SK-N-SH (cell line): ENCODE data around the gene AP2A1. TPM values are rescaled to one million over a fixed set of nuclear protein-coding genes. Genes with fewer than 3 reads are reported as not detected.
A peak's percentile ranks its signal among the peaks of the same experiment; 100 is the strongest.

Experiments used
- CTCF ChIA-PET: fragments of 300-600, 350-600 bp; formaldehyde crosslinking; extraction: SDS; loops from one replicate; lab custom pipeline; 2021; lab: Yijun Ruan, JAX
- POLR2A ChIA-PET: fragments of 350-600 bp; sonication (Branson Sonifier 250); formaldehyde crosslinking; extraction: SDS; loops from one replicate; lab custom pipeline; 2020; ENCODE audit warnings: antibody characterized with exemption, inconsistent platforms; lab: Yijun Ruan, JAX
- DNase-seq: peaks from one replicate; pipeline ENCODE4 v3.0.0; 2012
- H2AFZ ChIP-seq: fragments of 200-600 bp; sonication (generic); 2 replicates; pipeline ENCODE4 v1.8.1; 2016; ENCODE audit warnings: antibody characterized with exemption, mild to moderate bottlenecking, low read depth
- H3F3A ChIP-seq: fragments of 200-600 bp; sonication (generic); replicated peaks from 2 replicates; pipeline ENCODE3; 2016; ENCODE audit warnings: antibody characterized with exemption, mild to moderate bottlenecking; ENCODE audit not compliant: insufficient read depth
- H3K27ac ChIP-seq, 2 experiments: fragments of 200-500 bp in 1 of 2; fragments of 200-600 bp in 1 of 2; sonication (Bioruptor generic) in 1 of 2; sonication (generic), shearing (Covaris generic) in 1 of 2; 2 replicates each; pipeline versions ENCODE4 v1.5.1 to v1.6.1; 2014 to 2016; ENCODE audit warnings: low read depth in 2 of 2, inconsistent platforms in 1 of 2, low read length in 1 of 2, mild to moderate bottlenecking in 1 of 2, mixed read lengths in 1 of 2
- H3K27me3 ChIP-seq: fragments of 200-600 bp; sonication (generic), shearing (Covaris generic); 2 replicates; pipeline ENCODE4 v1.6.1; 2016; ENCODE audit warnings: mixed run types; ENCODE audit not compliant: insufficient read depth
- H3K36me3 ChIP-seq, 2 experiments: fragments of 200-500 bp in 1 of 2; fragments of 200-600 bp in 1 of 2; sonication (Bioruptor generic) in 1 of 2; sonication (generic) in 1 of 2; replicated peaks in 1 of 2; 2 replicates each; pipeline versions ENCODE3 to v1.5.1; 2014 to 2016; ENCODE audit warnings: low read length in 1 of 2, mild to moderate bottlenecking in 1 of 2; ENCODE audit not compliant: insufficient read depth in 2 of 2, control insufficient read depth in 1 of 2
- H3K4me1 ChIP-seq, 2 experiments: fragments of 200-500 bp in 1 of 2; fragments of 200-600 bp in 1 of 2; sonication (Bioruptor generic) in 1 of 2; sonication (generic), shearing (Covaris generic) in 1 of 2; 2 replicates each; pipeline versions ENCODE4 v1.5.1 to v1.6.1; 2014 to 2016; ENCODE audit warnings: low read depth in 1 of 2, low read length in 1 of 2, mixed run types in 1 of 2; ENCODE audit not compliant: insufficient read depth in 2 of 2, control insufficient read depth in 1 of 2
- H3K4me2 ChIP-seq: fragments of 200-600 bp; sonication (generic), shearing (Covaris generic); 2 replicates; pipeline ENCODE4 v1.6.1; 2017; ENCODE audit warnings: mixed run types
- H3K4me3 ChIP-seq, 2 experiments: fragments of 200-500 bp in 1 of 2; fragments of 200-600 bp in 1 of 2; sonication (Bioruptor generic) in 1 of 2; sonication (generic), shearing (Covaris generic) in 1 of 2; 2 replicates each; pipeline versions ENCODE4 v1.5.1 to v1.8.1; 2014 to 2016; ENCODE audit warnings: low read depth in 2 of 2, inconsistent platforms in 1 of 2, low read length in 1 of 2, mild to moderate bottlenecking in 1 of 2, mixed read lengths in 1 of 2, moderate library complexity in 1 of 2
- H3K79me2 ChIP-seq: fragments of 200-600 bp; sonication (generic); 2 replicates; pipeline ENCODE4 v1.8.1; 2017; ENCODE audit warnings: mild to moderate bottlenecking; ENCODE audit not compliant: insufficient read depth
- H3K9ac ChIP-seq: fragments of 200-600 bp; sonication (generic); 2 replicates; pipeline ENCODE4 v1.6.1; 2017; ENCODE audit warnings: mixed run types
- H3K9me2 ChIP-seq: fragments of 200-600 bp; sonication (generic); 2 replicates; pipeline ENCODE4 v1.6.1; 2017; ENCODE audit warnings: mixed run types
- H3K9me3 ChIP-seq: fragments of 200-600 bp; sonication (generic); 2 replicates; pipeline ENCODE4 v1.6.1; 2017; ENCODE audit warnings: mixed run types, mild to moderate bottlenecking, moderate library complexity
- H4K20me1 ChIP-seq: fragments of 200-600 bp; sonication (generic); 2 replicates; pipeline ENCODE4 v1.6.1; 2017; ENCODE audit warnings: mild to moderate bottlenecking, mixed run types; ENCODE audit not compliant: insufficient read depth
- FOXM1 ChIP-seq: IDR thresholded peaks from 2 replicates; pipeline ENCODE4 v1.4.0; 2012; ENCODE audit warnings: low read depth, mild to moderate bottlenecking
- GABPA ChIP-seq: IDR thresholded peaks from 2 replicates; pipeline ENCODE4 v1.4.0; 2012; ENCODE audit warnings: low read depth, mild to moderate bottlenecking
- MEF2A ChIP-seq: IDR thresholded peaks from 2 replicates; pipeline ENCODE4 v1.4.0; 2012; ENCODE audit warnings: low read depth, borderline replicate concordance
- MXI1 ChIP-seq: IDR thresholded peaks from 2 replicates; pipeline ENCODE4 v1.6.1; 2012; ENCODE audit warnings: mild to moderate bottlenecking, low read depth, low read length, improper control_type of control experiment
- POLR2AphosphoS5 ChIP-seq: IDR thresholded peaks from 2 replicates; pipeline ENCODE4 v1.6.1; 2012; ENCODE audit warnings: low read depth, low read length
- RAD21 ChIP-seq: IDR thresholded peaks from 2 replicates; pipeline ENCODE4 v1.6.1; 2012; ENCODE audit warnings: mild to moderate bottlenecking, low read length
- RCOR1 ChIP-seq: fragments of 150-350 bp; IDR thresholded peaks from 2 replicates; pipeline ENCODE4 v1.6.1; 2017; ENCODE audit warnings: antibody characterized with exemption, low read length
- RFX5 ChIP-seq: IDR thresholded peaks from 2 replicates; pipeline ENCODE4 v1.6.1; 2012; ENCODE audit warnings: mild to moderate bottlenecking, improper control_type of control experiment, low read length
- SIN3A ChIP-seq: IDR thresholded peaks from 2 replicates; pipeline ENCODE4 v1.6.1; 2012; ENCODE audit warnings: low read depth, mild to moderate bottlenecking, low read length, moderate library complexity, borderline replicate concordance
- SMC3 ChIP-seq: IDR thresholded peaks from 2 replicates; pipeline ENCODE4 v1.6.1; 2012; ENCODE audit warnings: low read depth, low read length, improper control_type of control experiment
- TAF1 ChIP-seq: IDR thresholded peaks from 2 replicates; pipeline ENCODE4 v1.6.1; 2012; ENCODE audit warnings: low read depth, mild to moderate bottlenecking, low read length, moderate library complexity, borderline replicate concordance
- TEAD4 ChIP-seq: IDR thresholded peaks from 2 replicates; pipeline ENCODE4 v1.4.0; 2012; ENCODE audit warnings: mild to moderate bottlenecking, borderline replicate concordance; ENCODE audit not compliant: insufficient read depth
- WGBS: methylation state at CpG from one replicate; pipeline ENCODE4 v1.1.6; 2017; ENCODE audit warnings: low lambda C conversion rate; 5-methylcytosine and 5-hydroxymethylcytosine counted together
- polyA plus RNA-seq, 3 experiments: library from polyadenylated mRNA; depleted of rRNA; stranded (reverse); fragments of >200 nt; gene quantifications; 2 replicates each; pipeline ENCODE4 v1.2.3, GENCODE V29; 2012
- TF ChIP-seq, protein P1 (sequence below): IDR thresholded peaks from 2 replicates; pipeline ENCODE4 v1.4.0; 2012; ENCODE audit warnings: low read depth
- TF ChIP-seq, protein P2 (sequence below): fragments of 150-350 bp; IDR thresholded peaks from 2 replicates; pipeline ENCODE4 v1.6.1; 2016; ENCODE audit warnings: mild to moderate bottlenecking, low read depth, low read length
- TF ChIP-seq, protein P3 (sequence below): fragments of 200-600 bp; sonication (generic); IDR thresholded peaks from 2 replicates; pipeline ENCODE4 v1.6.1; 2017; ENCODE audit warnings: antibody characterized with exemption, mild to moderate bottlenecking, moderate library complexity
- TF ChIP-seq, protein P4 (sequence below): IDR thresholded peaks from 2 replicates; pipeline ENCODE4; 2012
- TF ChIP-seq, protein P5 (sequence below): fragments of 150-350 bp; IDR thresholded peaks from 2 replicates; pipeline ENCODE4 v1.6.1; 2017; ENCODE audit warnings: antibody characterized with exemption, low read length, low read depth, borderline replicate concordance

The AP2A1 gene
- polyA plus RNA-seq, 1 of the 3 experiments (the other 2 are of a cell fraction) = 74.8 TPM

DNA sequence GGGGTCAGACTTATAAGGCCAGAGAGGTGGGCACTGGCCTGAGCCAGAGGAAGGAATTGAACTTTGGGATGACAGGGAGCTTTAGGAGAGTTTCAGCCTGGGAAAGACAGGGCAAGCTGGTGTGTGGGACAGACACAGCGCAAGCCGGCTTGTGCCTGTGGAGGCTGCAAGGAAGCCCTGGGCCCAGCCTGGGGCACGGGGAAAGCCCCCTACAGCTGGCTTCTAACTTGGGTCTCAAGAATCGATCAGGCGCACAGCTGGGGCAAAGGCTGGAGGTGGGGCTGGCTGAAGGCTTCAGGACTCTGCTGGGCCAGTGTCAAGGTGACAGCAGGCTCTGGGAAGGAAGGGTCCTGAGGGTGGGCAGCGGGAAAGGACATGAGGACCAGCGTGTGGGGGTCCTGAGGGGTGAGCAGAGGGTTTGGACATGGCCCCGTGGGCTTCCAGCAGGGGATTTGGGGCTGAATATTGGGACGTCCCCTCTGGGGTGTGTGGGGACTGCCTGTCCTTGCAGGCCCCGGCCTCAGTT, 87.1 kb downstream of the AP2A1 start:
- H3K4me1 ChIP-seq = peaks cover 11 to 32% of the 10 kb centered on the region in 2 experiments; a peak in 3 of 4 replicates
- H3K9me3 ChIP-seq = no peaks in the 10 kb centered on the region
- H3K27me3 ChIP-seq = no peaks in the 10 kb centered on the region
- H3K4me2 ChIP-seq = peak overlapping the region; percentile 90
- H3K9ac ChIP-seq = no peak overlapping the region
- peaks cover 63% of the 10 kb centered on the region for H4K20me1 ChIP-seq
- POLR2A ChIA-PET = interaction anchor here (1.3 kb wide), 1 partner anchor 11 kb away, joined by 3 read pairs; no protein-coding TSS in a partner anchor
- DNase-seq = no peak
- WGBS = 97% methylated on average over 6 of the region's 10 CpGs
- peak overlapping the region in 1 of 2 experiments; percentile 31; a peak in 1 of 4 replicates for H3K27ac ChIP-seq
- no peak overlapping the region for H3K4me3 ChIP-seq
- TF ChIP-seq SMC3 = no peak
- no peak for TF ChIP-seq POLR2AphosphoS5
- no peak for TF ChIP-seq RCOR1
- TF ChIP-seq TEAD4 = no peak
- no peak for TF ChIP-seq TAF1
- H2AFZ ChIP-seq = no peak overlapping the region
- no peaks in the 10 kb centered on the region for H3K9me2 ChIP-seq
- H3K36me3 ChIP-seq = peaks cover 12 to 29% of the 10 kb centered on the region in 2 experiments
- peaks cover 55% of the 10 kb centered on the region for H3F3A ChIP-seq
- CTCF ChIA-PET = interaction anchor here (0.6 to 4.2 kb wide), 3 partner anchors 10 to 50 kb away, joined by 4 to 20 read pairs (median 4); no protein-coding TSS in a partner anchor
- H3K79me2 ChIP-seq = peaks cover 51% of the 10 kb centered on the region

DNA sequence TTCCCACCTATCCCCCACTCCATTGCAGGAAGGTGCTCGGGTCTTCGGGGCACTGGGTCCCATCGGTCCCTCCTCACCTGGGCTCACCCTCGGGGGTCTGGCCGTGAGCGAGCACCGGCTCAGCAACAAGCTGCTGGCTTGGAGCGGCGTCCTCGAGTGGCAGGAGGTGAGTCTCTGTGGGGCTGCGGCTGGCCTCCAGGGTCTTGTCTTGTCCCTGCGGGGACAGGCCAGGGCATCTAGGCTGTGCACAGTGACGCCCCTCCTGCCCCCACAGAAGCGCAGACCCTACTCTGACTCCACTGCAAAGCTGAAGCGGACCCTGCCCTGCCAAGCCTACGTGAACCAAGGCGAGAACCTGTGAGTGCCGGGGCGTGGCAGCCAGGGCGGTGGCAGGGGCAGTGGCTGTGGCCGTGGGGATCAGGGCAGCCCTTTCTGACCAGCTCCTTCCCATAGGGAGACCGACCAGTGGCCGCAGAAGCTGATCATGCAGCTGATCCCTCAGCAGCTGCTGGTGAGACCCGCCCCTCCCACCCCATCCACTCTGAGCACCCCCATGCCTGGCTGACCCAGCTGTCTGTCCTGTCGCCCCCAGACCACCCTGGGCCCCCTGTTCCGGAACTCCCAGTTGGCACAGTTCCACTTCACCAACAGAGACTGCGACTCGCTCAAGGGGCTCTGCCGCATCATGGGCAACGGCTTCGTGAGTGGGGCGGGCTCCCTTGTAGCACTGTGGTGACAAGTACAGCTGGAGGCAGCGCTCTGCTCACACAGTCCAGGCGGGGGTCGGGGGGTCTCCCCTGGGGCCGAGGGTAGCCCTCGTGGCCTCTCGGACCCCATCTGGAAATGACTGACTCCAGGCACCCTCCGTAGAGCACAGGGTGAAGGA, 87.8 kb downstream of the AP2A1 start:
- no peak overlapping the region for H3K9ac ChIP-seq
- no peak overlapping the region for H3K4me3 ChIP-seq
- peaks cover 67% of the 10 kb centered on the region for H4K20me1 ChIP-seq
- H2AFZ ChIP-seq = no peak overlapping the region
- CTCF ChIA-PET = interaction anchor here (0.6 to 4.2 kb wide), 3 partner anchors 9 to 51 kb away, joined by 4 to 20 read pairs (median 4); no protein-coding TSS in a partner anchor
- peaks cover 44% of the 10 kb centered on the region for H3K79me2 ChIP-seq
- H3K36me3 ChIP-seq = peaks cover 12 to 30% of the 10 kb centered on the region in 2 experiments
- POLR2A ChIA-PET = interaction anchor here (1.3 kb wide), 1 partner anchor 11 kb away, joined by 3 read pairs; no protein-coding TSS in a partner anchor
- no peaks in the 10 kb centered on the region for H3K9me2 ChIP-seq
- no peak overlapping the region for H3K4me2 ChIP-seq
- H3K27ac ChIP-seq = no peak overlapping the region; a peak in 1 of 4 replicates
- 87% methylated on average over 8 of the region's 39 CpGs for WGBS
- no peaks in the 10 kb centered on the region for H3K27me3 ChIP-seq
- H3K4me1 ChIP-seq = peaks cover 13 to 30% of the 10 kb centered on the region in 2 experiments; a peak in 3 of 4 replicates
- no peaks in the 10 kb centered on the region for H3K9me3 ChIP-seq
- peaks cover 59% of the 10 kb centered on the region for H3F3A ChIP-seq
- no peak for DNase-seq
- TF ChIP-seq, protein P1, sequence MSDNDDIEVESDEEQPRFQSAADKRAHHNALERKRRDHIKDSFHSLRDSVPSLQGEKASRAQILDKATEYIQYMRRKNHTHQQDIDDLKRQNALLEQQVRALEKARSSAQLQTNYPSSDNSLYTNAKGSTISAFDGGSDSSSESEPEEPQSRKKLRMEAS = no peak
- TF ChIP-seq, protein P2, sequence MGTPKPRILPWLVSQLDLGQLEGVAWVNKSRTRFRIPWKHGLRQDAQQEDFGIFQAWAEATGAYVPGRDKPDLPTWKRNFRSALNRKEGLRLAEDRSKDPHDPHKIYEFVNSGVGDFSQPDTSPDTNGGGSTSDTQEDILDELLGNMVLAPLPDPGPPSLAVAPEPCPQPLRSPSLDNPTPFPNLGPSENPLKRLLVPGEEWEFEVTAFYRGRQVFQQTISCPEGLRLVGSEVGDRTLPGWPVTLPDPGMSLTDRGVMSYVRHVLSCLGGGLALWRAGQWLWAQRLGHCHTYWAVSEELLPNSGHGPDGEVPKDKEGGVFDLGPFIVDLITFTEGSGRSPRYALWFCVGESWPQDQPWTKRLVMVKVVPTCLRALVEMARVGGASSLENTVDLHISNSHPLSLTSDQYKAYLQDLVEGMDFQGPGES = no peak
- TF ChIP-seq MXI1 = no peak
- no peak for TF ChIP-seq MEF2A
- TF ChIP-seq, protein P3, sequence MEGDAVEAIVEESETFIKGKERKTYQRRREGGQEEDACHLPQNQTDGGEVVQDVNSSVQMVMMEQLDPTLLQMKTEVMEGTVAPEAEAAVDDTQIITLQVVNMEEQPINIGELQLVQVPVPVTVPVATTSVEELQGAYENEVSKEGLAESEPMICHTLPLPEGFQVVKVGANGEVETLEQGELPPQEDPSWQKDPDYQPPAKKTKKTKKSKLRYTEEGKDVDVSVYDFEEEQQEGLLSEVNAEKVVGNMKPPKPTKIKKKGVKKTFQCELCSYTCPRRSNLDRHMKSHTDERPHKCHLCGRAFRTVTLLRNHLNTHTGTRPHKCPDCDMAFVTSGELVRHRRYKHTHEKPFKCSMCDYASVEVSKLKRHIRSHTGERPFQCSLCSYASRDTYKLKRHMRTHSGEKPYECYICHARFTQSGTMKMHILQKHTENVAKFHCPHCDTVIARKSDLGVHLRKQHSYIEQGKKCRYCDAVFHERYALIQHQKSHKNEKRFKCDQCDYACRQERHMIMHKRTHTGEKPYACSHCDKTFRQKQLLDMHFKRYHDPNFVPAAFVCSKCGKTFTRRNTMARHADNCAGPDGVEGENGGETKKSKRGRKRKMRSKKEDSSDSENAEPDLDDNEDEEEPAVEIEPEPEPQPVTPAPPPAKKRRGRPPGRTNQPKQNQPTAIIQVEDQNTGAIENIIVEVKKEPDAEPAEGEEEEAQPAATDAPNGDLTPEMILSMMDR = no peak
- no peak for TF ChIP-seq GABPA
- TF ChIP-seq RFX5 = no peak
- TF ChIP-seq, protein P4, sequence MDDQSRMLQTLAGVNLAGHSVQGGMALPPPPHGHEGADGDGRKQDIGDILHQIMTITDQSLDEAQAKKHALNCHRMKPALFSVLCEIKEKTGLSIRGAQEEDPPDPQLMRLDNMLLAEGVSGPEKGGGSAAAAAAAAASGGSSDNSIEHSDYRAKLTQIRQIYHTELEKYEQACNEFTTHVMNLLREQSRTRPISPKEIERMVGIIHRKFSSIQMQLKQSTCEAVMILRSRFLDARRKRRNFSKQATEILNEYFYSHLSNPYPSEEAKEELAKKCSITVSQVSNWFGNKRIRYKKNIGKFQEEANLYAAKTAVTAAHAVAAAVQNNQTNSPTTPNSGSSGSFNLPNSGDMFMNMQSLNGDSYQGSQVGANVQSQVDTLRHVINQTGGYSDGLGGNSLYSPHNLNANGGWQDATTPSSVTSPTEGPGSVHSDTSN = peak; percentile 4; the same call in 1 of the 2 replicates
- 0 out of 2 replicates have a peak, but pooled peaks have one; percentile 4 for TF ChIP-seq SIN3A
- no peak for TF ChIP-seq RAD21
- no peak for TF ChIP-seq FOXM1
- TF ChIP-seq, protein P5, sequence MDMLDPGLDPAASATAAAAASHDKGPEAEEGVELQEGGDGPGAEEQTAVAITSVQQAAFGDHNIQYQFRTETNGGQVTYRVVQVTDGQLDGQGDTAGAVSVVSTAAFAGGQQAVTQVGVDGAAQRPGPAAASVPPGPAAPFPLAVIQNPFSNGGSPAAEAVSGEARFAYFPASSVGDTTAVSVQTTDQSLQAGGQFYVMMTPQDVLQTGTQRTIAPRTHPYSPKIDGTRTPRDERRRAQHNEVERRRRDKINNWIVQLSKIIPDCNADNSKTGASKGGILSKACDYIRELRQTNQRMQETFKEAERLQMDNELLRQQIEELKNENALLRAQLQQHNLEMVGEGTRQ = no peak
